Stimulated activated CD4-positive, alpha-beta T cell treated with anti-CD3 and anti-CD28 coated beads, Interleukin-15, amount 100 ng/mL, for 1 hour (primary cell): ENCODE data around the gene C4BPB.

Experiments
- DNase-seq, 2 donors: peaks; one replicate each; pipeline ENCODE4 v3.0.0-alpha.2; 2020; ENCODE audit warnings: low read depth in 1 of 2, low spot score in 1 of 2

C4BPB gene

GRCh38 chr1:207084232-207084631 lies 4.4 kb upstream of the C4BPB start:
- no peak for DNase-seq

DNA sequence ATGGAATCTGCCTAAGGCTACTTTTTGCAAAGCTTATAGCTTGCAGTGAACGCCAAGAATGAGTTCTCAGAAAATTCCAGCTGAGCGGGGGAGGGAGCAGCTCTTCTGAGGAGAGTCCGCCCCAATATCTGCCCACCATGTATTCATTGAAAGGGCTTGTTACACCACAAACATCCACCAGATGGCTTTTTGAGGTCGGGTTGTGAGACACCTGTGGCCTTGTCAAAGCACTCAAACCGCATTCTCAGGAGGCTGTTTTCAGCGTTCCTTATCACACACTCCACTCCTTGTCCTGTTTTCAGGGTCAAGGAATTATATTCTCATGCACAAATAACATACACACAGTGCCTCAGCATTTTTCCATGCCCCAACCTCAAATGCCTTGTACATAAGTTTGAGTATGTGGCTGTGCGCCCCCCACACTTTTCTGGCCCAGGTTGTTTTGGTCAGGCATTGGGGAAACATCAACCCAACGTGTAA lies 3.9 kb upstream of the C4BPB start:
- DNase-seq, result no peak

DNA sequence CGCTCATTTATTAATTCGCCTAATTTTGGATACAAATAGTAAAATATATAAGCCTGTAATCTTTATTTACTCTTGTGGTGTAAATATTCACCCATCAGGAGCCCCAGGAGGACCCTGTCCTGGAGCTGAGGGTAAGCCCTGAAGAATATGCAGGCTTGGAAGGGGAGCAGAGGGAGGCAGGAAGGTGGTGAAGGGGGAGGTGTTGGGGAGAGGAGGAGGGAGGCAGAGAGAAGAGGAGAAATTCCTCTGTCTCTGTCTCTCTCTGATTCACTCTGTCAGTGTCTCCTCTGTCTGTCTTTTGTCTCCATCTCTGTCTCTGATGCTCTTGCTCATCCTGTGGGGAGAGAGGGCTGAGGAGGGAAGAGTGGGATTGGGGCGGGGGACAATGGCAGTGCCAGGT lies 2.8 kb upstream of the C4BPB start:
- no peak for DNase-seq

- DNase-seq, result no peak
Observed at GRCh38 chr1:207088161-207088560, 499 bp upstream of the C4BPB start.

GRCh38 chr1:207089627-207090355 lies 1.1 kb downstream of the C4BPB start:
- no peak for DNase-seq

- no peak for DNase-seq
Observed at GRCh38 chr1:207091200-207091908, 2.7 kb downstream of the C4BPB start.

- no peak for DNase-seq
Observed at GRCh38 chr1:207093944-207094343, 5.3 kb downstream of the C4BPB start.

- no peak for DNase-seq
Observed at GRCh38 chr1:207097871-207098324, 9.2 kb downstream of the C4BPB start.

GRCh38 chr1:207101720-207102119 lies 13.1 kb downstream of the C4BPB start:
- no peak for DNase-seq

DNA sequence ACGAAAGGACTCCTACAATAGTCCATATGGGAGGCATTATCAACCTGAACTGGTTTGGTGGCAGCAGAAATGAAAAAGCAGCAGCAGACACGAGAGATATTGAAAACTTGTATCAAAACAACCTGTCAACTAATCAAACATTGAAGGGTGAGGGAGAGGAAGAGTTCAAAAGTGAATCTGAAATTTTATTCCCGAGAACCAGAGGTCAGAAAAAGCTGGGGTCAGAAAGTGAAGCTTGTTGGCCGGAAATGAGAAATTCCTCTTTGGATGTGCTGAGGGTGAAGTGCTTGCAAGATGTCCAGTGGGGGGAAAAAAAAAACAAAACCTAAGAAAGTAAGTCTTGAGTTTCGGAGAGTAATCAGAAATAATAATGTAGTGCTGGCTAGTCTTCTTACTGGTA lies 13.5 kb downstream of the C4BPB start:
- no peak for DNase-seq

- DNase-seq, result no peak
Observed at GRCh38 chr1:207102659-207103058, 14.0 kb downstream of the C4BPB start.

DNA sequence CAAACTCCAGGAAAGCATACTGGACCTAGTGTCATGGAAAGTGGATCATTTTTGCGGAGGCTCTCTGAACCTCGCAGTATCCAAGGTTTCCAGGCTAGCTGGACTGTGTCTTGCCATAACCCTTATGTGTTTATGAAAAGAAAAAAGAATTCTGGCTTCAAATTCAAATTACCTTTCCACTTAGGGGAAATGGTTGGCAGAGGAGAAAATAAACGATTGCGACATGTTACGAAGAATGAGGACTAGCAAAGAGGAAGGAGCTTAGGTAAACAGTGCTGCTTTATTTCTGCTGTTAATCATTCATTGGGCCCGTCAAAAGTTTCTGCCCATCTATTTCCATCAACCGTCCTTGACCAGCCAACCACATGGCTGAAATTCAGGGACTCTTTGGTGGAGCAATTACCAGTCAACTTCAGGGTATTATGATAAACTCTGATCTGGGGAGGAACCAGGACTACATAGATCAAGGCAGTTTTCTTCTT lies 15.3 kb downstream of the C4BPB start, which contains the start of gene C4BPA:
Gene C4BPA (plus strand): TSS at position 342 of the 482 bp plus-strand sequence. CDS start 8,793 bp downstream, outside the sequence.
- no peak for DNase-seq

DNA sequence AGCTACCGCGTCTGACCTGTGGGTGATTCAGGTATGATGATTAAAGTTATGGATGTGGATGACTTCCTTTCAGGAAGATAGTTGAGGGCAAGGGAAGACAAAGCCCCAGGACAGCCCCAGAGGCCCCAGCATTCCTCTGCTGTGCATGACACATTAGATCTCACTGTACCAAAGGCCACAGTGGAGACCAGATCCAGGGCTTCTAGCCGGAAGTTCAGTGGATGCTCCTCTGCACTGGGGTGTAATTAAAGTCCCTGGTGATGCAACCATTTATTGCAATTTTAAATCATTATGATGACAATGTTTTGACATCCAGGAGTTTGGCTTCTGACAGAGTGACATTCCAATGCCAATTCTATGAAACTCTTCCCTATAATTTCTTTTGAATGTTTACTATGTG lies 20.3 kb downstream of the C4BPB start:
- no peak for DNase-seq

- DNase-seq, result no peak
Observed at GRCh38 chr1:207112616-207113296, 24.1 kb downstream of the C4BPB start.

DNA sequence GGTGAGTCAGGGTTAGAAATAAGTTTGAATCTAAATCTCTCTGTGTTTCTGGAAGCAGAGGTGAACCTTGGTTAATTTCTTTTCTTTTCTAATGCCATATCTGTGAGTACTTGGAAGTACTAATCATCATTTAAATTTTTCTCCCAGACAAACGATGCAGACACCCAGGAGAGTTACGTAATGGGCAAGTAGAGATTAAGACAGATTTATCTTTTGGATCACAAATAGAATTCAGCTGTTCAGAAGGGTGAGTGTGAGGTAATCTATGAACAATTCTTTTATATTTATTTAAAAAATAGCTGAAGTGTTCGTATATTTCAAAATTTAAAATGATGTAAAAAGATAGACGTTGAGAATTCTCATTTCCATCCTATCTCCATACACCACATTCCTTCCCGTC lies 26.6 kb downstream of the C4BPB start:
- no peak for DNase-seq

- DNase-seq, result no peak
Observed at GRCh38 chr1:207124389-207124788, 35.7 kb downstream of the C4BPB start.

DNA sequence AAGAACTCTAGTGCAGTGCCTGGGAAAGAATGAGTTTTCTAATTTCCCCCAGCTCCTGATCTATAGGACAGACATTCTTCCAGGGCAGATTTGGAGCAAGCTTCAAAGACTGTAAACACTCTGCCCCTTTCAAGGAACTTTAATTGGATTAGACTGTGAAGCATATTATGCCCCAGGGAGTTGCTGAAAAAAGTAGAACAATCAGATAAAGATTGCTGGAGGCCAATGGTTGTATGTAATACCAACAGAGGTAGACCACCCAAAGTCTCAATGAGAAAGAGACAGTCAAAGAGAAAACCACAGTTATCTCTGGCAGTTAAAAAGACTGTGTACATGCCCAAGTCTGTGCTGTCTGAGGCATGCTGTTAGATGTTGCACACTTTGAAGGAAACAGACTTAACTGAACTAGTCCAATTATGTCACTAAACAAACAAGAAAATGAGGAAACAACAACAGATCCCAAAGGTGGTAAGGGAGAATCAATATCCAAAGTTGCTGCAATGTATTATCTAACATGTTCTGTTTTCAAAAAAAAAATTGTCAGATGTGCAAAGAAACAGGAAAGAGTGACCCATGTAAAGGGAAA lies 39.8 kb downstream of the C4BPB start:
- no peak for DNase-seq

DNA sequence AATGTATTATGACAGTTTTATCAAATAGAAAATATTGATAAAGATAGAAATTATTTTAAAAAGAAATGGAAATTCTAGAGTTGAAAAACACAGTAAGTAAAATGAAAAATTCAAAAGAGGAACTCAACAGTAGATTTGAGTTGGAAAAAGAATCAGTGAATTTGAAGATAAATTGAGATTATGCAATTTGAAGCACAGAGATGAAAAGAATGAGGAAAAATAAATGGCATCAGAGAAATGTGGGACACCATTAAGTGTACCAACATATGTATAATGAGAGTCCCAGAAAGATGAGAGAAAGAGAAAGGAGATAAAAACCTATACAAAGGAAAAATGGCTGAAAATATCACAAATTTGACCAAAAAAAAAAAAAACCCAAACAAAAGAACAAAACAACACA lies 40.4 kb downstream of the C4BPB start:
- DNase-seq, result no peak

DNA sequence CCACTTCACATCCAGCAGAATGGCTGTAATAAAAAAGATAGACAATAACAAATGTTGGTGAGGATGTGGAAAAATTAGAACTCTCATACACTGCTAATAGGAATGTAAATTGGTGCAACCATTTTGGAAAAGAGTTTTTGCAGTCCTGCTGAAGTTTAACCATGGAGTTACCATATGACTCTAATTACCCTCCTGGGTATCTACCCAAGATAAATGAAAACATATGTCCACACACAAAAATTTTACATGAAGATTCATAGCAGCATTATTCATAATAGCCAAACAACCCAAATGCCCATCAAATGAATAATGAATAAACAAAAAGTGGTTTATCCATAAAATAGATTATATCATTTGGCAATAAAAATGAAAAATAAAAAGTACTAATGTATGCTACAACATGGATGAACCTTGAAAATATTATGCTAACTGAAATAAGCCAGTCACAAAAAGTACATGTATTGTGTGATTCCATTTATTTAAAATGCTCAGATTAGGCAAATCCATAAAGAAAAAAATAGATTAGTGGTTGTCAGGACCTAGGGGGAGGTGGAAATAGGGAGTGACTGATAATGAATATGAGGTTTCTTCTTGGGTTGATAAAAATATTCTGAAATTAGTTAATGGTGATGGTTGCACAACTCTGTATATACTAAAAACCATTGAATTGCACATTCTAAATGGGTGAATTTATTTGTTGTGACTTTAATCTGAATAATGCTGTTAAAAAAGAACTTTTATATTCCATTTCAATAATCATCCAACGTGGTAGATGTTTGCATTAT lies 41.8 kb downstream of the C4BPB start:
- DNase-seq, result no peak

DNA sequence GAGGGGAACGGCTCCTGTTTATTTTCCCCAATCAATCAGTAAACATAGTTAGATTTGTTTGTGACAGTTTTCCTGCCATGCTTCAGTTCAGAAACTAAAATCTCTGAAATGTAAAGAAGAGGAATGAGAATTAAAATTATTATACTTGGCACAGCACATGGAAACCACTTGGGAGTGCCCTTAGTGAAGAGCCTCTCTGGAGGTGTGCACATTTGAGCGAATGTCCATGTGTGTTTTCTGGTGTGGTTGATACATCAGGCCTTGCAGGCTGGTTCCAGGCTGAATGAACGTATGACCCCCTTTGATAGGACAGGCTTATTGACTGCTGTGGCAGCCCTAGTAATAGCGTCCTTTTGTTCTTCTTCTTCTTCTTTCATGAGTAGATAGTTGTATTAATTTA lies 42.5 kb downstream of the C4BPB start:
- no peak for DNase-seq

DNA sequence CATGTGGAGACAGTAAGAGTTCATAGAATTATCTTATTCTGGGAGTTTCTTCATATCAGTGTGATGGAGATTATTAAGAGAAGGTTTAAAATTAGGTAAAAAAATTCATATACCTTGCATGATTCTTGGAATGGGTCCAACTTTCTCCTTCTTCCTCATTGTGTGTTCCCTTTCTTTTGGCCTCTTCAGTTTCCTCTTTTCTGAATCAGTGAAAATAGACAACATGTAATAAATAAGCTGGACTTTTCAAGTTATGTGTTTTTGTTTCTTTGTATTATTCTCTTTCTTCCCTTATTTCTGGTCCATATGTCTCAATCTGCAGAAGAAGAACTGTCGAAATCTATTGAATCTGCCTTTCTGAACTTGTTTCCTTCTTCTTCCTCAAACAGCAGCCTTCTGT lies 45.9 kb downstream of the C4BPB start:
- DNase-seq, result no peak
